Glomerular visceral epithelial cell (primary cell): ENCODE data around the gene LRIG3.
"Not testable (repeated sequence)": the region's sequence is repeated elsewhere in the genome, so short reads cannot be mapped to it uniquely, and the experiment has no call there.

Experiments
- DNase-seq: peaks from one replicate; pipeline ENCODE4 v3.0.0-alpha.2; 2016; ENCODE audit errors: extremely low spot score

Gene LRIG3

GRCh38 chr12:58920102-58920960, at the start of gene LRIG3:
Gene LRIG3 (minus strand): TSS chr12:58920504. CDS start chr12:58920235, 269 bp downstream.
- DNase-seq = peak; percentile 91

- DNase-seq = no peak
Observed at GRCh38 chr12:58969237-58969636, 48.9 kb upstream of the LRIG3 start.

- DNase-seq = peak; percentile 51
Observed at GRCh38 chr12:58967561-58967960, 47.3 kb upstream of the LRIG3 start.

- no peak for DNase-seq
Observed at GRCh38 chr12:58966939-58967338, 46.6 kb upstream of the LRIG3 start.

- no peak for DNase-seq
Observed at GRCh38 chr12:58965568-58965967, 45.3 kb upstream of the LRIG3 start.

- no peak for DNase-seq
Observed at GRCh38 chr12:58963844-58964243, 43.5 kb upstream of the LRIG3 start.

- no peak for DNase-seq
Observed at GRCh38 chr12:58961906-58962305, 41.6 kb upstream of the LRIG3 start.

- no peak for DNase-seq
Observed at GRCh38 chr12:58961166-58961565, 40.9 kb upstream of the LRIG3 start.

- no peak for DNase-seq
Observed at GRCh38 chr12:58959639-58960300, 39.5 kb upstream of the LRIG3 start.

- no peak for DNase-seq
Observed at GRCh38 chr12:58957298-58957697, 37.0 kb upstream of the LRIG3 start.

GRCh38 chr12:58955849-58956248, 35.5 kb upstream of the LRIG3 start:
- DNase-seq = no peak

- DNase-seq = no peak
Observed at GRCh38 chr12:58954002-58954401, 33.7 kb upstream of the LRIG3 start.

- DNase-seq = no peak
Observed at GRCh38 chr12:58950739-58951100, 30.4 kb upstream of the LRIG3 start.

- DNase-seq = not testable (repeated sequence)
Observed at GRCh38 chr12:58949954-58950738, 29.8 kb upstream of the LRIG3 start.

GRCh38 chr12:58943079-58943478, 22.8 kb upstream of the LRIG3 start:
- no peak for DNase-seq

- DNase-seq = no peak
Observed at GRCh38 chr12:58942345-58942744, 22.0 kb upstream of the LRIG3 start.

GRCh38 chr12:58939399-58940100, 19.2 kb upstream of the LRIG3 start:
- DNase-seq = no peak

- no peak for DNase-seq
Observed at GRCh38 chr12:58938440-58938839, 18.1 kb upstream of the LRIG3 start.

GRCh38 chr12:58934528-58934927, 14.2 kb upstream of the LRIG3 start:
- DNase-seq = no peak

GRCh38 chr12:58932806-58933681, 12.7 kb upstream of the LRIG3 start:
- no peak for DNase-seq

- no peak for DNase-seq
Observed at GRCh38 chr12:58931518-58931917, 11.2 kb upstream of the LRIG3 start.
